HL-60 (cell line): ENCODE data around the gene FES.
"Not testable (repeated sequence)": the region's sequence is repeated elsewhere in the genome, so short reads cannot be mapped to it uniquely, and the experiment has no call there.

Source experiments
- DNase-seq, 2 experiments: peaks; one replicate each; pipeline ENCODE4 v3.0.0-alpha.2; 2010 to 2020; ENCODE audit warnings: low read depth in 1 of 2, low spot score in 1 of 2
- H3K27ac ChIP-seq: fragments of 250-450 bp; sonication (Bioruptor Pico); replicated peaks from 2 replicates; pipeline ENCODE4 v1.5.1; 2020; ENCODE audit warnings: mild to moderate bottlenecking, moderate library complexity
- H3K27me3 ChIP-seq: fragments of 250-450 bp; sonication (Bioruptor Pico); 2 replicates; pipeline ENCODE4 v1.5.1; 2021; ENCODE audit warnings: mild to moderate bottlenecking, moderate library complexity; ENCODE audit not compliant: insufficient read depth, poor library complexity, severe bottlenecking
- H3K4me3 ChIP-seq: replicated peaks from 2 replicates; pipeline ENCODE4 v1.5.1; 2011; ENCODE audit warnings: mild to moderate bottlenecking, control low read depth, low read length; ENCODE audit not compliant: insufficient read depth
- CTCF ChIP-seq: IDR thresholded peaks from one replicate; pipeline ENCODE4 v1.5.1; 2011; ENCODE audit warnings: low read length, control low read depth, inconsistent platforms; ENCODE audit not compliant: insufficient read depth
- GABPA ChIP-seq: IDR thresholded peaks from 2 replicates; pipeline ENCODE4 v1.6.1; 2012; ENCODE audit warnings: low read depth
- POLR2AphosphoS5 ChIP-seq: IDR thresholded peaks from 2 replicates; pipeline ENCODE4 v1.6.1; 2012; ENCODE audit warnings: low read depth
- REST ChIP-seq: IDR thresholded peaks from 2 replicates; pipeline ENCODE4 v1.6.1; 2012; ENCODE audit warnings: low read depth; ENCODE audit not compliant: insufficient replicate concordance
- SPI1 ChIP-seq: IDR thresholded peaks from 2 replicates; pipeline ENCODE4 v1.6.1; 2012; ENCODE audit warnings: low read depth, mild to moderate bottlenecking, borderline replicate concordance

Gene FES

GRCh38 chr15:90907838-90908507, 23.7 kb downstream of the FES start:
- H3K4me3 ChIP-seq = no peak overlapping the region
- no peak for TF ChIP-seq SPI1
- no peak for TF ChIP-seq POLR2AphosphoS5
- no peak for TF ChIP-seq REST
- TF ChIP-seq CTCF = no peak
- TF ChIP-seq GABPA = no peak

GRCh38 chr15:90909449-90909848, 25.1 kb downstream of the FES start:
- not testable (repeated sequence) for H3K4me3 ChIP-seq, DNase-seq, H3K27me3 ChIP-seq, H3K27ac ChIP-seq

More at GRCh38 chr15:90907838-90908507, 23.7 kb downstream of the FES start:
- DNase-seq = no peak
- no peaks in the 10 kb centered on the region for H3K27me3 ChIP-seq
- H3K27ac ChIP-seq = no peak overlapping the region

GRCh38 chr15:90909976-90910375, 25.7 kb downstream of the FES start:
- H3K27ac ChIP-seq = no peak overlapping the region
- no peaks in the 10 kb centered on the region for H3K27me3 ChIP-seq
- no peak for DNase-seq
- H3K4me3 ChIP-seq = no peak overlapping the region
- TF ChIP-seq POLR2AphosphoS5 (no peak), REST (no peak), SPI1 (no peak), GABPA (no peak), CTCF (no peak)

- no peak overlapping the region for H3K27ac ChIP-seq
- no peak for DNase-seq
- TF ChIP-seq SPI1 (no peak), REST (no peak), GABPA (no peak), CTCF (no peak), POLR2AphosphoS5 (no peak; the same call in 1 of the 2 replicates)
Observed at GRCh38 chr15:90910441-90911301, 26.4 kb downstream of the FES start.

More at GRCh38 chr15:90910441-90911301, 26.4 kb downstream of the FES start:
- no peaks in the 10 kb centered on the region for H3K27me3 ChIP-seq
- H3K4me3 ChIP-seq = no peak overlapping the region
